PC-9 (cell line): Measurements from ENCODE around the gene ZBTB18. TPM values are rescaled to one million over a fixed set of nuclear protein-coding genes. Genes with fewer than 3 reads are reported as not detected.
A peak's percentile ranks its signal among the peaks of the same experiment; 100 is the strongest.
"Not testable (repeated sequence)": the region's sequence is repeated elsewhere in the genome, so short reads cannot be mapped to it uniquely, and the experiment has no call there.

Source experiments
- BruUV-seq: library from RNA; stranded (reverse); fragments of 400-500 nt; replicated peaks from 2 replicates; lab custom pipeline; 2021; lab: Mats Ljungman, UMichigan
- CTCF ChIA-PET: fragments of 300-600 bp; sonication (Branson Sonifier 250); formaldehyde crosslinking; loops from one replicate; lab custom pipeline; 2022; ENCODE audit warnings: antibody characterized with exemption; lab: Charles Lee
- POLR2A ChIA-PET: fragments of 300-600 bp; sonication (Branson Sonifier 250); formaldehyde crosslinking; loops from one replicate; lab custom pipeline; 2022; ENCODE audit warnings: antibody characterized with exemption; ENCODE audit not compliant: unreplicated experiment; lab: Charles Lee
- DNase-seq, 2 experiments: peaks; one replicate each; pipeline versions ENCODE4 v3.0.0 to v3.0.0-alpha.2; 2015 to 2022; ENCODE audit warnings: mixed read lengths in 1 of 2
- H2AFZ ChIP-seq: fragments of 200-600 bp; sonication (generic); 2 replicates; pipeline ENCODE4 v1.8.1; 2017; ENCODE audit warnings: antibody characterized with exemption
- H3F3A ChIP-seq: fragments of 200-600 bp; sonication (generic); 2 replicates; pipeline ENCODE4 v1.8.1; 2017; ENCODE audit warnings: antibody characterized with exemption, mild to moderate bottlenecking, low read depth; ENCODE audit not compliant: insufficient read depth
- H3K27ac ChIP-seq: fragments of 200-600 bp; sonication (generic); 2 replicates; pipeline ENCODE4 v1.6.1; 2016; ENCODE audit warnings: mixed run types
- H3K27me3 ChIP-seq: fragments of 200-600 bp; sonication (generic); 2 replicates; pipeline ENCODE4 v1.6.1; 2016; ENCODE audit warnings: low read depth, mixed run types; ENCODE audit not compliant: insufficient read depth
- H3K36me3 ChIP-seq: fragments of 200-600 bp; sonication (generic); 2 replicates; pipeline ENCODE4 v1.6.1; 2016; ENCODE audit warnings: low read depth, mixed run types
- H3K4me1 ChIP-seq: fragments of 200-600 bp; sonication (generic); replicated peaks from 2 replicates; pipeline ENCODE4 v1.6.1; 2016; ENCODE audit warnings: mixed run types; ENCODE audit not compliant: insufficient read depth
- H3K4me2 ChIP-seq: fragments of 200-600 bp; sonication (generic); 2 replicates; pipeline ENCODE4 v1.6.1; 2017; ENCODE audit warnings: mixed run types
- H3K4me3 ChIP-seq: fragments of 200-600 bp; sonication (generic); 2 replicates; pipeline ENCODE4 v1.6.1; 2016; ENCODE audit warnings: mixed run types
- H3K79me2 ChIP-seq: fragments of 200-600 bp; sonication (generic); 2 replicates; pipeline ENCODE4 v1.6.1; 2017; ENCODE audit warnings: low read depth, mixed run types
- H3K9me2 ChIP-seq: fragments of 200-600 bp; sonication (generic); 2 replicates; pipeline ENCODE4 v1.8.1; 2017; ENCODE audit warnings: mild to moderate bottlenecking; ENCODE audit not compliant: insufficient read depth
- H3K9me3 ChIP-seq: fragments of 200-600 bp; sonication (generic); 2 replicates; pipeline ENCODE4 v1.8.1; 2016; ENCODE audit warnings: low read depth; ENCODE audit not compliant: insufficient read depth
- H4K20me1 ChIP-seq: fragments of 200-600 bp; sonication (generic); 2 replicates; pipeline ENCODE4 v1.8.1; 2017; ENCODE audit not compliant: insufficient read depth
- CTCF ChIP-seq: fragments of 200-600 bp; sonication (generic); conservative IDR thresholded peaks from 2 replicates; pipeline ENCODE4 v1.6.1; 2017; ENCODE audit warnings: mixed run types, antibody characterized with exemption, mild to moderate bottlenecking, moderate library complexity
- EZH2 ChIP-seq: fragments of 200-600 bp; sonication (generic); IDR thresholded peaks from 2 replicates; pipeline ENCODE4 v1.8.0; 2017; ENCODE audit warnings: antibody characterized with exemption, low read depth
- intact Hi-C: fragments of 100-400 bp; cut with micrococcal nuclease; formaldehyde crosslinking; loops from one replicate; pipeline ENCODE4 v1.10.0; 2022; ENCODE audit not compliant: unreplicated experiment
- total RNA-seq: library from RNA; stranded (reverse); gene quantifications from 2 replicates; pipeline ENCODE4 v1.2.3, GENCODE V29; 2021

The ZBTB18 gene
- total RNA-seq, 1 experiment from 2014 or later: 20.7 TPM

- H3K4me2 ChIP-seq: peak overlapping the region; percentile 17; the same call in 1 of the 2 replicates
- intact Hi-C loops: no loop called here
- no peaks in the 10 kb centered on the region for H3K79me2 ChIP-seq
- ChIA-PET CTCF (no interaction called here), POLR2A (no interaction called here)
- H3K27ac ChIP-seq: no peak overlapping the region
- BruUV-seq: no TSS peak
- H3K27me3 ChIP-seq: no peaks in the 10 kb centered on the region
- no peak for TF ChIP-seq EZH2
- no peak for TF ChIP-seq CTCF
- no peak overlapping the region for H3K4me3 ChIP-seq
- DNase-seq: peak in 1 of 2 experiments; percentile 85
- peaks cover 28% of the 10 kb centered on the region for H3K4me1 ChIP-seq
- no peaks in the 10 kb centered on the region for H3K36me3 ChIP-seq
- peaks cover 9% of the 10 kb centered on the region for H3F3A ChIP-seq
- H4K20me1 ChIP-seq: no peaks in the 10 kb centered on the region
- H3K9me2 ChIP-seq: no peaks in the 10 kb centered on the region
- no peak overlapping the region for H2AFZ ChIP-seq
- H3K9me3 ChIP-seq: no peaks in the 10 kb centered on the region
Measured at GRCh38 chr1:244041466-244042120, 9.5 kb upstream of the ZBTB18 start.

- no peaks in the 10 kb centered on the region for H3K9me3 ChIP-seq
- no TSS peak for BruUV-seq
- H4K20me1 ChIP-seq: no peaks in the 10 kb centered on the region
- H3K79me2 ChIP-seq: no peaks in the 10 kb centered on the region
- TF ChIP-seq CTCF (no peak), EZH2 (no peak)
- H3F3A ChIP-seq: peaks cover 16% of the 10 kb centered on the region
- peaks cover 33% of the 10 kb centered on the region for H3K4me1 ChIP-seq
- H2AFZ ChIP-seq: no peak overlapping the region
- ChIA-PET CTCF (no interaction called here), POLR2A (no interaction called here)
- no peaks in the 10 kb centered on the region for H3K27me3 ChIP-seq
- no peaks in the 10 kb centered on the region for H3K36me3 ChIP-seq
- no peak for DNase-seq
- no peak overlapping the region for H3K4me3 ChIP-seq
- H3K27ac ChIP-seq: no peak overlapping the region
- intact Hi-C loops: no loop called here
- H3K4me2 ChIP-seq: no peak overlapping the region
- H3K9me2 ChIP-seq: no peaks in the 10 kb centered on the region
Measured at GRCh38 chr1:244042293-244042692, 8.8 kb upstream of the ZBTB18 start.

- Histone ChIP-seq H3K79me2 (peaks cover 1% of the 10 kb centered on the region), H3K9me3 (no peaks in the 10 kb centered on the region), H3K9me2 (no peaks in the 10 kb centered on the region), H3F3A (peaks cover 22% of the 10 kb centered on the region), H2AFZ (no peak overlapping the region), H3K4me3 (no peak overlapping the region), H3K27me3 (no peaks in the 10 kb centered on the region), H3K27ac (no peak overlapping the region), H4K20me1 (no peaks in the 10 kb centered on the region), H3K4me1 (peaks cover 33% of the 10 kb centered on the region), H3K4me2 (no peak overlapping the region), H3K36me3 (no peaks in the 10 kb centered on the region)
- TF ChIP-seq EZH2 (no peak), CTCF (no peak)
- CTCF ChIA-PET: no interaction called here
- DNase-seq: no peak
- BruUV-seq: no TSS peak
- intact Hi-C loops: no loop called here
- POLR2A ChIA-PET: no interaction called here
Measured at GRCh38 chr1:244044423-244044822, 6.7 kb upstream of the ZBTB18 start.

GRCh38 chr1:244046254-244046653 lies 4.8 kb upstream of the ZBTB18 start:
- H3K36me3 ChIP-seq, DNase-seq, H4K20me1 ChIP-seq, H3K27me3 ChIP-seq, BruUV-seq, H3K9me3 ChIP-seq, H3K9me2 ChIP-seq, POLR2A ChIA-PET, CTCF ChIA-PET: not testable (repeated sequence)
- H2AFZ ChIP-seq: peak overlapping the region; percentile 70; the same call in 1 of the 2 replicates
- peak overlapping the region; percentile 69 for H3K4me3 ChIP-seq
- peaks cover 20% of the 10 kb centered on the region for H3K79me2 ChIP-seq
- intact Hi-C loops: loop anchor here (5.0 kb wide), 3 partner anchors 339 to 816 kb away; partner anchors contain the start of genes ADSS2 and HNRNPU
- H3F3A ChIP-seq: peaks cover 17% of the 10 kb centered on the region
- peak overlapping the region; percentile 86 for H3K4me2 ChIP-seq
- H3K4me1 ChIP-seq: peaks cover 36% of the 10 kb centered on the region
- peak overlapping the region; percentile 82 for H3K27ac ChIP-seq
